NB4 (cell line): ENCODE data around the gene MBD6.

Experiments
- CTCF ChIP-seq: IDR thresholded peaks from one replicate; pipeline ENCODE4 v1.5.1; 2012; ENCODE audit warnings: low read depth, low read length
- MAX ChIP-seq: IDR thresholded peaks from 2 replicates; pipeline ENCODE4 v1.6.1; 2011; ENCODE audit warnings: low read depth, low read length
- POLR2A ChIP-seq: IDR thresholded peaks from 2 replicates; pipeline ENCODE4 v1.6.1; 2011; ENCODE audit warnings: mild to moderate bottlenecking; ENCODE audit not compliant: insufficient read length; ENCODE audit errors: extremely low read depth

DNA sequence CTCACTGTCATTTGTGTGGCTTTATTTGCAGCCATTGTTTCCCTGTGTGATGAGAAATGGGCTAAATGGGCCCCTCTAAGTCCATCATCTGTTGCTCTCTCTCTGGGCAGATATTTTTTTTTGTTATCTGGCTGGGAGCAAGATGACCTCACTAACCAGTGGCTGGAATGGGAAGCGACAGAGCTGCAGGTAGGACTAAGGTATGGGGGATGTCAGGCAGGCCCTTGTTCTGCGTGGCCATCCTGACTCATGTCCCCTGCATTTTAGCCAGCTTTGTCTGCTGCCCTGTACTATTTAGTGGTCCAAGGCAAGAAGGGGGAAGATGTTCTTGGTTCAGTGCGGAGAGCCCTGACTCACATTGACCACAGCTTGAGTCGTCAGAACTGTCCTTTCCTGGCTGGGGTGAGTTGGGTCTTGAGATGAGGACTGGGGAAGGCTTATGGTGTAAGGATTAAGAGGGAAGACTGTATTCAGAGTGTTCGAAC is 33.4 kb upstream of the MBD6 start:
- TF ChIP-seq CTCF, result no peak
- no peak for TF ChIP-seq POLR2A
- no peak for TF ChIP-seq MAX
